ENCODE results near the gene NELL1. TPM values are rescaled to one million over a fixed set of nuclear protein-coding genes. Genes with fewer than 3 reads are reported as not detected.

Gene NELL1
- total RNA-seq, 2 experiments from 2014 or later, result not detected

DNA sequence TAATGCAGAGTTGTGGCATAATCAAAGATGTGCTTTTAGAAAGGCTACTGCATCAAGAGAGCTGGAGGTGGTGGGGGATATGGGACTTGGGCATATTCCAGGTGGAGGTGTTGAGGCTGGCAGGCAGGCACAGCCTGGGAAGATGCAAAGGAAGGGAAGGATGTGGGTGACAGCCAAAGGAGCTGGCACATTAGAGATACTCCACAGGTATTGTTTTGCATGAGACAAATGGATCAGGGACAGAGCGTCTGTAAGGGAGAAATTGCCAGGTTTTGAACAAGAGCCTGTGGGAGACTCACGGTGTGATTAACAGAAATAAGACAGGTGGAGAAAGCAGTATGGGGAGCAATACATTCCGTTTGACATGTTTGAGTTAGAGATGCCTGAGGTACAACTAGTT is 263.7 kb downstream of the NELL1 start:
- no peak overlapping the region for H3K4me3 Mint-ChIP-seq
- no peaks in the 10 kb centered on the region for H3K27me3 ChIP-seq (ENCODE audit: control insufficient read depth in 1 of 2, insufficient read depth in 2 of 2, low read length in 2 of 2)
- POLR2A ChIA-PET, result no interaction called here
- H3K27ac Mint-ChIP-seq, result no peak overlapping the region
- H3K27me3 Mint-ChIP-seq, result no peaks in the 10 kb centered on the region
- no peak overlapping the region for H3K27ac ChIP-seq (ENCODE audit: low read depth in 1 of 2, low read length in 2 of 2)
- TF ChIP-seq, protein P1, sequence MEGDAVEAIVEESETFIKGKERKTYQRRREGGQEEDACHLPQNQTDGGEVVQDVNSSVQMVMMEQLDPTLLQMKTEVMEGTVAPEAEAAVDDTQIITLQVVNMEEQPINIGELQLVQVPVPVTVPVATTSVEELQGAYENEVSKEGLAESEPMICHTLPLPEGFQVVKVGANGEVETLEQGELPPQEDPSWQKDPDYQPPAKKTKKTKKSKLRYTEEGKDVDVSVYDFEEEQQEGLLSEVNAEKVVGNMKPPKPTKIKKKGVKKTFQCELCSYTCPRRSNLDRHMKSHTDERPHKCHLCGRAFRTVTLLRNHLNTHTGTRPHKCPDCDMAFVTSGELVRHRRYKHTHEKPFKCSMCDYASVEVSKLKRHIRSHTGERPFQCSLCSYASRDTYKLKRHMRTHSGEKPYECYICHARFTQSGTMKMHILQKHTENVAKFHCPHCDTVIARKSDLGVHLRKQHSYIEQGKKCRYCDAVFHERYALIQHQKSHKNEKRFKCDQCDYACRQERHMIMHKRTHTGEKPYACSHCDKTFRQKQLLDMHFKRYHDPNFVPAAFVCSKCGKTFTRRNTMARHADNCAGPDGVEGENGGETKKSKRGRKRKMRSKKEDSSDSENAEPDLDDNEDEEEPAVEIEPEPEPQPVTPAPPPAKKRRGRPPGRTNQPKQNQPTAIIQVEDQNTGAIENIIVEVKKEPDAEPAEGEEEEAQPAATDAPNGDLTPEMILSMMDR (IDR thresholded peaks at IDR 0.05), result no peak
- DNase-seq (no peak), ATAC-seq (ENCODE audit: poor library complexity) (no peak)
- CTCF ChIA-PET, result no interaction called here
- no peaks in the 10 kb centered on the region for H3K36me3 ChIP-seq (ENCODE audit: insufficient read depth, low read length)
- intact Hi-C loops (cut with DNase I, micrococcal nuclease), result no loop called here
- no peaks in the 10 kb centered on the region for H3K36me3 Mint-ChIP-seq (ENCODE audit: low read depth)
- no peaks in the 10 kb centered on the region for H3K9me3 ChIP-seq (ENCODE audit: control insufficient read depth in 1 of 2, insufficient read depth in 1 of 2, low read length in 2 of 2)
- no peaks in the 10 kb centered on the region for H3K4me1 ChIP-seq (ENCODE audit: insufficient read depth, low read length)
- H3K4me1 Mint-ChIP-seq (ENCODE audit: low read depth), result no peaks in the 10 kb centered on the region
- no peak overlapping the region for H3K4me3 ChIP-seq (ENCODE audit: low read length)
- H3K9me3 Mint-ChIP-seq, result peaks cover 2% of the 10 kb centered on the region

DNA sequence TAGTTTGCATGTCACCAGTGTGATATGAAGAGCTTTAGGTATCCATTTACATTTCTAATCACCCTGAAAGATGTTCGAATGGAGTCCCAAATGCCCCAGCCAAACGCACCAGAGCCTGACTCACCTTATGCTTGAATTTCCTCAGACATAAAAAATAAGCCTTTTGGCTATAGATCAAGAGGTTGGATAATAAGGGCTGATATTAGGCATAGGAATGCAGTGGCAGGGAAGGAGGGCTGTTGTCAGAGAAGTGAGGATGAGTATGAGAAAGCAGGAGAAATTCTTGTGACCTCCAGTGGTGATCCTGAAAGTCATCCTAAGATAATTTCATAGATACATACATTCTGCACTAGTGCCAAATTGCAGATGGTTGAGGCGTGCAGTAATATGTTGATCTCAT is 264.6 kb downstream of the NELL1 start:
- no peaks in the 10 kb centered on the region for H3K4me1 ChIP-seq (ENCODE audit: insufficient read depth, low read length)
- TF ChIP-seq, protein P1 (IDR thresholded peaks at IDR 0.05), result no peak

DNA sequence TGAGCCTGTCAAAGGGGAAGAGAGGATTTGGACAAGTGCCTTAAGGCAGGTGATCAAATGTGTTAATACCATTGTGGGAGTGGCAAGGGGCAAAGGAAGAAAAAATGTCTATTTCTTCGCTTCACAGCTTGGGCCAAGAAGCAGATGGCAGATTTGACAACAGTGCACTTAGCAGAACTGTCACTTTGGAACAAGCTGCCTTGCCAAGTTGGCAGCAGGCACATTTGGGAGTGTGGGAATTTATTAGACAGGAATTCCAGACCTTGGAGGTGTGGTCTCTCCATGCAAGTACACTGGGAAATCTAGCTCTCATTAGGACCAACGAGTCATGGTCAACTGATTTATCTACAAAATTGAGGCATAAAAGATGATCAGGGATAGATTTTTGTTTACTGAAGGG is 265.1 kb downstream of the NELL1 start:
- Mint-ChIP-seq H3K27ac (no peak overlapping the region), H3K4me3 (no peak overlapping the region), H3K36me3 (ENCODE audit: low read depth) (no peaks in the 10 kb centered on the region), H3K4me1 (ENCODE audit: low read depth) (no peaks in the 10 kb centered on the region), H3K27me3 (no peaks in the 10 kb centered on the region), H3K9me3 (no peaks in the 10 kb centered on the region)
- DNase-seq, result no peak
- ChIA-PET CTCF (no interaction called here), POLR2A (no interaction called here)
- Histone ChIP-seq H3K27ac (ENCODE audit: low read depth in 1 of 2, low read length in 2 of 2) (no peak overlapping the region), H3K36me3 (ENCODE audit: insufficient read depth, low read length) (no peaks in the 10 kb centered on the region), H3K9me3 (ENCODE audit: control insufficient read depth in 1 of 2, insufficient read depth in 1 of 2, low read length in 2 of 2) (no peaks in the 10 kb centered on the region), H3K4me1 (ENCODE audit: insufficient read depth, low read length) (no peaks in the 10 kb centered on the region), H3K27me3 (ENCODE audit: control insufficient read depth in 1 of 2, insufficient read depth in 2 of 2, low read length in 2 of 2) (no peaks in the 10 kb centered on the region), H3K4me3 (ENCODE audit: low read length) (no peak overlapping the region)
- intact Hi-C loops (cut with DNase I, micrococcal nuclease), result no loop called here
- TF ChIP-seq, protein P1 (IDR thresholded peaks at IDR 0.05), result no peak
- no peak for ATAC-seq (ENCODE audit: poor library complexity)

More for the DNA sequence above, 264.6 kb downstream of the NELL1 start:
- intact Hi-C loops (cut with DNase I, micrococcal nuclease), result no loop called here
- Histone ChIP-seq H3K4me3 (ENCODE audit: low read length) (no peak overlapping the region), H3K27ac (ENCODE audit: low read depth in 1 of 2, low read length in 2 of 2) (no peak overlapping the region), H3K9me3 (ENCODE audit: control insufficient read depth in 1 of 2, insufficient read depth in 1 of 2, low read length in 2 of 2) (no peaks in the 10 kb centered on the region), H3K36me3 (ENCODE audit: insufficient read depth, low read length) (no peaks in the 10 kb centered on the region), H3K27me3 (ENCODE audit: control insufficient read depth in 1 of 2, insufficient read depth in 2 of 2, low read length in 2 of 2) (no peaks in the 10 kb centered on the region)
- H3K9me3 Mint-ChIP-seq, result peaks cover 2% of the 10 kb centered on the region
- no peaks in the 10 kb centered on the region for H3K36me3 Mint-ChIP-seq (ENCODE audit: low read depth)
- no peaks in the 10 kb centered on the region for H3K4me1 Mint-ChIP-seq (ENCODE audit: low read depth)
- no peaks in the 10 kb centered on the region for H3K27me3 Mint-ChIP-seq
- H3K27ac Mint-ChIP-seq, result no peak overlapping the region
- ATAC-seq (ENCODE audit: poor library complexity), result no peak
- DNase-seq, result no peak
- POLR2A ChIA-PET, result no interaction called here
- CTCF ChIA-PET, result no interaction called here
- no peak overlapping the region for H3K4me3 Mint-ChIP-seq
